Astrocyte of the cerebellum (primary cell): Measurements from ENCODE around the gene CLN6.

Source experiments
- DNase-seq: peaks from one replicate; pipeline ENCODE4 v3.0.0-alpha.2; 2011; ENCODE audit warnings: low read depth
- H3K4me3 ChIP-seq: 2 replicates; pipeline ENCODE4 v1.5.1; 2011; ENCODE audit warnings: mild to moderate bottlenecking, low read depth, low read length, moderate library complexity
- CTCF ChIP-seq: IDR thresholded peaks from 2 replicates; pipeline ENCODE4 v1.5.1; 2012; ENCODE audit warnings: low read length, low read depth, moderate library complexity, mild to moderate bottlenecking; ENCODE audit errors: missing control alignments
- in situ Hi-C: cut with HindIII; loops from 2 replicates; pipeline ENCODE4 v1.10.0; 2017; ENCODE audit warnings: low sequenced_read_pairs

The CLN6 gene

DNA sequence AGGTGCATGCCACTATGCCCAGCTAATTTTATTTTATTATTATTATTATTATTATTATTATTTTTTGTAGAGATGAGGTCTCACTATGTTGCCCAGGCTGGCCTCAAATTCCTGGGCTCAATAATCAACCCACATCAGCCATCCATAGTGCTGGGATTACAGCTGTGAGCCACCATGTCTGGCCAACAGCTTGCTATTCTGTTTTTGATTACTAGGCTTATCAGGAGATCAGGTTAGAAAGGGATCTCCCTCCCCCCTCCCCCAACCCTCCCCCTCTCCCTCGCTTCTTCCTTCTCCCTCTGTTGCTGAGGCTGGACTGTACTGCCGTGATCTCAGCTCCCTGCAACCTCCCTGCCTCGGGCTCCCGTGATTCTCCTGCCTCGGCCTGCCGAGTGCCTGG, 8.6 kb downstream of the CLN6 start:
- TF ChIP-seq CTCF: no peak
- in situ Hi-C loops: no loop called here
- H3K4me3 ChIP-seq: no peak overlapping the region
- no peak for DNase-seq

DNA sequence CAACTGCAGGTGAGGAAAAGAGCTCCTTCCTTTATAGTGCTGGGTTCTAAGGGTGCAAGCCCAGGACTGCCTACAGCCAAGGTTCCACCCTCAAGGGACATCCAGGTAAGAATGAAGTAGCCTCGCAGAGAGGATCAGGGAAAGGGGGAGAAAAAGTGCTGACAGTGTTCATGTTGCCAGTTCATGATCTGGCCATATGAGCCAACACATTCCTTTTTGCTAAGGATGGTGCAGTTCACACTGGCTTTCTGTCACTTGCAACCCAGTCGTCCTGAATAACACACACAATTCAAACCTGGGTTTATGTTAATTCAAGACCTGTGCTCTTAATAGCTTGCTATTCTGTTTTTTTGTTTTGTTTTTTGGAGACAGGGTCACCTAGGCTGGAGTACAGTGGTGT, 9.0 kb downstream of the CLN6 start:
- no peak for DNase-seq
- H3K4me3 ChIP-seq: no peak overlapping the region
- in situ Hi-C loops: no loop called here
- no peak for TF ChIP-seq CTCF

GRCh38 chr15:68218847-68219798, 10.4 kb downstream of the CLN6 start:
- in situ Hi-C loops: no loop called here
- no peak for DNase-seq
- no peak for TF ChIP-seq CTCF
- H3K4me3 ChIP-seq: no peak overlapping the region

GRCh38 chr15:68218331-68218730, 11.2 kb downstream of the CLN6 start:
- no peak for TF ChIP-seq CTCF
- no peak for DNase-seq
- in situ Hi-C loops: no loop called here
- H3K4me3 ChIP-seq: no peak overlapping the region

GRCh38 chr15:68217341-68217740, 12.2 kb downstream of the CLN6 start:
- no peak for TF ChIP-seq CTCF
- no peak overlapping the region for H3K4me3 ChIP-seq
- no peak for DNase-seq
- in situ Hi-C loops: no loop called here

- DNase-seq: no peak
- TF ChIP-seq CTCF: no peak
- in situ Hi-C loops: no loop called here
- H3K4me3 ChIP-seq: no peak overlapping the region
Measured at GRCh38 chr15:68214838-68215254, 14.7 kb downstream of the CLN6 start.
